C4-2B (cell line): ENCODE results near the gene ZC3H10.

Experiments used
- CTCF ChIP-seq: fragments of 450-650 bp; conservative IDR thresholded peaks from 2 replicates; pipeline ENCODE4 v1.5.1; 2017; ENCODE audit warnings: mild to moderate bottlenecking
- ZFX ChIP-seq: fragments of 450-650 bp; IDR thresholded peaks from 2 replicates; pipeline ENCODE4 v1.6.1; 2017

GRCh38 chr12:56160894-56161689 is 43.0 kb downstream of the ZC3H10 start:
- TF ChIP-seq CTCF (no peak), ZFX (no peak)
